ENCODE data around the gene DENND1B. TPM values are rescaled to one million over a fixed set of nuclear protein-coding genes. Genes with fewer than 3 reads are reported as not detected.
"Not testable (repeated sequence)": the region's sequence is repeated elsewhere in the genome, so short reads cannot be mapped to it uniquely, and the experiment has no call there.

Gene DENND1B
- total RNA-seq, 1 experiment from 2014 or later: 16.1 TPM

- H3K4me1 ChIP-seq (replicated peaks): peaks cover 36% of the 10 kb centered on the region
- 0 out of 2 replicates have a peak, but pooled peaks cover 3% of the 10 kb centered on the region for H3K9me3 ChIP-seq (replicated peaks)
- peaks cover 17% of the 10 kb centered on the region for H3K36me3 ChIP-seq
- peak; percentile 59 to 66 for DNase-seq (ENCODE audit: low read depth in 1 of 2, low spot score in 2 of 2)
- no peaks in the 10 kb centered on the region for H3K27me3 ChIP-seq (replicated peaks)
- H3K4me3 ChIP-seq: peak overlapping the region; percentile 89
- peak overlapping the region; percentile 83 for H3K27ac ChIP-seq
These were observed 606 bp downstream of the DENND1B start for GRCh38 chr1:197774466-197775281.

GRCh38 chr1:197773856-197774255, 1.4 kb downstream of the DENND1B start:
- Histone ChIP-seq H3K36me3 (peaks cover 17% of the 10 kb centered on the region), H3K4me3 (peak overlapping the region; percentile 89), H3K4me1 (replicated peaks) (peaks cover 31% of the 10 kb centered on the region), H3K27ac (0 out of 2 replicates have a peak overlapping the region, but pooled peaks have one; percentile 83), H3K27me3 (replicated peaks) (no peaks in the 10 kb centered on the region), H3K9me3 (replicated peaks) (0 out of 2 replicates have a peak, but pooled peaks cover 3% of the 10 kb centered on the region)
- no peak for DNase-seq (ENCODE audit: low read depth in 1 of 2, low spot score in 2 of 2)

GRCh38 chr1:197771904-197772556, 3.2 kb downstream of the DENND1B start:
- Histone ChIP-seq H3K27me3 (replicated peaks) (no peaks in the 10 kb centered on the region), H3K36me3 (peaks cover 17% of the 10 kb centered on the region), H3K4me1 (replicated peaks) (peaks cover 31% of the 10 kb centered on the region), H3K4me3 (no peak overlapping the region), H3K9me3 (replicated peaks) (0 out of 2 replicates have a peak, but pooled peaks cover 3% of the 10 kb centered on the region), H3K27ac (no peak overlapping the region)
- no peak for DNase-seq (ENCODE audit: low read depth in 1 of 2, low spot score in 2 of 2)

- peaks cover 17% of the 10 kb centered on the region for H3K36me3 ChIP-seq
These were observed 3.9 kb downstream of the DENND1B start for GRCh38 chr1:197771386-197771785.

GRCh38 chr1:197770243-197770642, 5.0 kb downstream of the DENND1B start:
- Histone ChIP-seq H3K27me3 (replicated peaks) (no peaks in the 10 kb centered on the region), H3K9me3 (replicated peaks) (0 out of 2 replicates have a peak, but pooled peaks cover 3% of the 10 kb centered on the region), H3K4me3 (no peak overlapping the region), H3K36me3 (peaks cover 17% of the 10 kb centered on the region), H3K4me1 (replicated peaks) (peaks cover 14% of the 10 kb centered on the region), H3K27ac (no peak overlapping the region)
- no peak for DNase-seq (ENCODE audit: low read depth in 1 of 2, low spot score in 2 of 2)

More at GRCh38 chr1:197771386-197771785, 3.9 kb downstream of the DENND1B start:
- Histone ChIP-seq H3K27ac (no peak overlapping the region), H3K4me1 (replicated peaks) (peaks cover 26% of the 10 kb centered on the region), H3K4me3 (no peak overlapping the region), H3K27me3 (replicated peaks) (no peaks in the 10 kb centered on the region), H3K9me3 (replicated peaks) (0 out of 2 replicates have a peak, but pooled peaks cover 3% of the 10 kb centered on the region)
- no peak for DNase-seq (ENCODE audit: low read depth in 1 of 2, low spot score in 2 of 2)

GRCh38 chr1:197769287-197769686, 6.0 kb downstream of the DENND1B start:
- Histone ChIP-seq H3K27ac (no peak overlapping the region), H3K27me3 (replicated peaks) (no peaks in the 10 kb centered on the region), H3K9me3 (replicated peaks) (no peaks in the 10 kb centered on the region), H3K4me3 (no peak overlapping the region), H3K4me1 (replicated peaks) (peaks cover 12% of the 10 kb centered on the region), H3K36me3 (0 out of 2 replicates have a peak, but pooled peaks cover 10% of the 10 kb centered on the region)
- no peak for DNase-seq (ENCODE audit: low read depth in 1 of 2, low spot score in 2 of 2)

- no peaks in the 10 kb centered on the region for H3K27me3 ChIP-seq (replicated peaks)
- H3K27ac ChIP-seq: no peak overlapping the region
- DNase-seq (ENCODE audit: low read depth in 1 of 2, low spot score in 2 of 2): no peak
- no peak overlapping the region for H3K4me3 ChIP-seq
- H3K4me1 ChIP-seq (replicated peaks): peaks cover 12% of the 10 kb centered on the region
- H3K9me3 ChIP-seq (replicated peaks): no peaks in the 10 kb centered on the region
- H3K36me3 ChIP-seq: 0 out of 2 replicates have a peak, but pooled peaks cover 10% of the 10 kb centered on the region
These were observed 7.1 kb downstream of the DENND1B start for GRCh38 chr1:197768014-197768805.

GRCh38 chr1:197763769-197764168, 11.5 kb downstream of the DENND1B start:
- Histone ChIP-seq H3K9me3 (replicated peaks) (no peaks in the 10 kb centered on the region), H3K27ac (no peak overlapping the region), H3K27me3 (replicated peaks) (no peaks in the 10 kb centered on the region), H3K4me1 (replicated peaks) (peaks cover 7% of the 10 kb centered on the region), H3K4me3 (no peak overlapping the region), H3K36me3 (no peaks in the 10 kb centered on the region)
- DNase-seq (ENCODE audit: low read depth in 1 of 2, low spot score in 2 of 2): no peak

- DNase-seq (ENCODE audit: low read depth in 1 of 2, low spot score in 2 of 2): no peak
- no peaks in the 10 kb centered on the region for H3K9me3 ChIP-seq (replicated peaks)
- no peaks in the 10 kb centered on the region for H3K27me3 ChIP-seq (replicated peaks)
- no peaks in the 10 kb centered on the region for H3K36me3 ChIP-seq
- H3K27ac ChIP-seq: no peak overlapping the region
- H3K4me3 ChIP-seq: no peak overlapping the region
- peaks cover 7% of the 10 kb centered on the region for H3K4me1 ChIP-seq (replicated peaks)
These were observed 12.0 kb downstream of the DENND1B start for GRCh38 chr1:197763307-197763706.

GRCh38 chr1:197761654-197762053, 13.6 kb downstream of the DENND1B start:
- DNase-seq (ENCODE audit: low read depth in 1 of 2, low spot score in 2 of 2): no peak
- Histone ChIP-seq H3K4me3 (no peak overlapping the region), H3K27me3 (replicated peaks) (no peaks in the 10 kb centered on the region), H3K4me1 (replicated peaks) (peaks cover 7% of the 10 kb centered on the region), H3K27ac (no peak overlapping the region), H3K9me3 (replicated peaks) (no peaks in the 10 kb centered on the region), H3K36me3 (no peaks in the 10 kb centered on the region)

GRCh38 chr1:197755553-197755952, 19.7 kb downstream of the DENND1B start:
- not testable (repeated sequence) for H3K4me1 ChIP-seq (replicated peaks); H3K27me3 ChIP-seq (replicated peaks); H3K27ac ChIP-seq; H3K9me3 ChIP-seq (replicated peaks); DNase-seq (ENCODE audit: low read depth in 1 of 2, low spot score in 2 of 2); H3K36me3 ChIP-seq; H3K4me3 ChIP-seq

- DNase-seq (ENCODE audit: low read depth in 1 of 2, low spot score in 2 of 2); H3K27ac ChIP-seq; H3K4me3 ChIP-seq; H3K36me3 ChIP-seq; H3K4me1 ChIP-seq (replicated peaks); H3K27me3 ChIP-seq (replicated peaks); H3K9me3 ChIP-seq (replicated peaks): not testable (repeated sequence)
These were observed 22.6 kb downstream of the DENND1B start for GRCh38 chr1:197752652-197753164.

- Histone ChIP-seq H3K27ac (no peak overlapping the region), H3K4me3 (no peak overlapping the region), H3K9me3 (replicated peaks) (no peaks in the 10 kb centered on the region), H3K27me3 (replicated peaks) (no peaks in the 10 kb centered on the region), H3K36me3 (no peaks in the 10 kb centered on the region), H3K4me1 (replicated peaks) (no peaks in the 10 kb centered on the region)
- no peak for DNase-seq (ENCODE audit: low read depth in 1 of 2, low spot score in 2 of 2)
These were observed 24.9 kb downstream of the DENND1B start for GRCh38 chr1:197750366-197750765.

All from SJSA1 (cell line).